ENCODE data around the gene NME4. TPM values are rescaled to one million over a fixed set of nuclear protein-coding genes. Genes with fewer than 3 reads are reported as not detected.
"Not testable (repeated sequence)": the region's sequence is repeated elsewhere in the genome, so short reads cannot be mapped to it uniquely, and the experiment has no call there.

NME4 gene
- total and polyA plus RNA-seq, 8 donors: 72.3 to 199 (median 158) TPM

- TF ChIP-seq CTCF (IDR thresholded peaks at IDR 0.05): no peak
- Histone ChIP-seq H3K4me1 (no peaks in the 10 kb centered on the region), H3K27me3 (no peaks in the 10 kb centered on the region), H3K9me3 (no peaks in the 10 kb centered on the region), H3K36me3 (peaks cover 0 to 18% of the 10 kb centered on the region in 2 donors), H3K27ac (no peak overlapping the region), H3K4me3 (no peak overlapping the region)
- intact Hi-C loops (cut with DNase I): no loop called here
- ATAC-seq (no peak), DNase-seq (peak in 1 of 4 donors; percentile 68)
Observed at GRCh38 chr16:414395-415169, 17.6 kb downstream of the NME4 start.

- H3K4me1 ChIP-seq; H3K27me3 ChIP-seq; intact Hi-C loops (cut with DNase I); H3K9me3 ChIP-seq; ATAC-seq; DNase-seq; H3K27ac ChIP-seq; H3K4me3 ChIP-seq: not testable (repeated sequence)
- H3K36me3 ChIP-seq: peaks cover 0 to 18% of the 10 kb centered on the region in 2 donors
Observed at GRCh38 chr16:415170-415498, 18.1 kb downstream of the NME4 start.

- ATAC-seq; H3K9me3 ChIP-seq; H3K36me3 ChIP-seq; H3K27ac ChIP-seq; H3K4me3 ChIP-seq; intact Hi-C loops (cut with DNase I): not testable (repeated sequence)
- peak in 1 of 4 donors; percentile 11 for DNase-seq
- H3K27me3 ChIP-seq: peaks cover 0 to 11% of the 10 kb centered on the region in 2 donors
- peaks cover 8 to 31% of the 10 kb centered on the region in 2 donors for H3K4me1 ChIP-seq
Observed at GRCh38 chr16:422179-422578, 25.2 kb downstream of the NME4 start.

- TF ChIP-seq CTCF (IDR thresholded peaks at IDR 0.05): no peak
- DNase-seq (peak in 2 of 4 donors; percentile 41 to 62), ATAC-seq (peak; percentile 61)
- Histone ChIP-seq H3K27me3 (peaks cover 0 to 11% of the 10 kb centered on the region in 2 donors), H3K9me3 (no peaks in the 10 kb centered on the region), H3K27ac (peak overlapping the region; percentile 88 to 89), H3K4me1 (peaks cover 9 to 40% of the 10 kb centered on the region in 2 donors), H3K4me3 (peak overlapping the region in 1 of 2 donors; percentile 78), H3K36me3 (no peaks in the 10 kb centered on the region)
- intact Hi-C loops (cut with DNase I): no loop called here
Observed at GRCh38 chr16:424033-424622, 27.1 kb downstream of the NME4 start.

- Histone ChIP-seq H3K9me3 (no peaks in the 10 kb centered on the region), H3K4me1 (peaks cover 9 to 40% of the 10 kb centered on the region in 2 donors), H3K36me3 (no peaks in the 10 kb centered on the region), H3K4me3 (peak overlapping the region; percentile 65 to 78), H3K27ac (peak overlapping the region; percentile 88 to 89), H3K27me3 (peaks cover 0 to 11% of the 10 kb centered on the region in 2 donors)
- ATAC-seq (peak; percentile 42), DNase-seq (peak in 1 of 4 donors; percentile 86)
- intact Hi-C loops (cut with DNase I): no loop called here
- no peak for TF ChIP-seq CTCF (IDR thresholded peaks at IDR 0.05)
Observed at GRCh38 chr16:424623-425081, 27.7 kb downstream of the NME4 start.

GRCh38 chr16:425082-425718 lies 28.2 kb downstream of the NME4 start, which contains the start of gene RAB11FIP3:
RAB11FIP3 (plus strand) TSS chr16:425649; CDS start chr16:426007, 358 bp downstream.
- Histone ChIP-seq H3K27ac (peak within 1 kb of the TSS; percentile 88 to 89), H3K4me3 (peak within 1 kb of the TSS; percentile 67 to 78), H3K9me3 (no peaks in the 10 kb centered on the region), H3K4me1 (peaks cover 9 to 40% of the 10 kb centered on the region in 2 donors), H3K27me3 (peaks cover 0 to 11% of the 10 kb centered on the region in 2 donors), H3K36me3 (no peaks in the 10 kb centered on the region)
- ATAC-seq (peak; percentile 94), DNase-seq (peak; percentile 77 to 96 (median 81))
- TF ChIP-seq CTCF (IDR thresholded peaks at IDR 0.05): no peak
- intact Hi-C loops (cut with DNase I): no loop called here
